Activated T-helper 1 cell treated with anti-CD3 and anti-CD28 coated beads, Interleukin-12 subunit alpha, Interleukin-12 subunit beta, Interleukin-2, Interleukin-4 antibody, amounts not matched to agents 30 ng/mL and 10 ng/mL and 1 ng/mL, durations not matched to agents 14 hours and 24 hours and 36 hours (primary cell): ENCODE measurements around the gene OTOP2. TPM values are rescaled to one million over a fixed set of nuclear protein-coding genes. Genes with fewer than 3 reads are reported as not detected.

Source experiments
- DNase-seq: peaks from one replicate; pipeline ENCODE4 v3.0.0; 2021; ENCODE audit warnings: low spot score
- H3K27ac Mint-ChIP-seq: one replicate; pipeline ENCODE4 v1.8.0; 2021; ENCODE audit warnings: mild to moderate bottlenecking, mixed read lengths
- H3K27me3 Mint-ChIP-seq: one replicate; pipeline ENCODE4 v1.8.0; 2022; ENCODE audit warnings: mild to moderate bottlenecking, moderate library complexity, mixed read lengths; ENCODE audit not compliant: insufficient read depth
- H3K36me3 Mint-ChIP-seq: one replicate; pipeline ENCODE4 v1.8.0; 2021; ENCODE audit warnings: low read depth, mixed read lengths
- H3K4me1 Mint-ChIP-seq: one replicate; pipeline ENCODE4 v1.8.0; 2021; ENCODE audit warnings: low read depth, mixed read lengths
- H3K4me3 Mint-ChIP-seq: one replicate; pipeline ENCODE4 v1.8.0; 2021; ENCODE audit warnings: mild to moderate bottlenecking, moderate library complexity, mixed read lengths
- H3K9me3 Mint-ChIP-seq: one replicate; pipeline ENCODE4 v1.8.0; 2021; ENCODE audit warnings: mixed read lengths
- intact Hi-C: fragments of 100-400 bp; cut with micrococcal nuclease; formaldehyde crosslinking; loops from one replicate; pipeline ENCODE4 v1.15.1; 2024
- total RNA-seq: library from RNA; stranded (reverse); gene quantifications from 2 replicates; pipeline ENCODE4 v1.2.3, GENCODE V29; 2022

OTOP2 gene
- total RNA-seq, 1 donor from 2014 or later, result not detected

DNA sequence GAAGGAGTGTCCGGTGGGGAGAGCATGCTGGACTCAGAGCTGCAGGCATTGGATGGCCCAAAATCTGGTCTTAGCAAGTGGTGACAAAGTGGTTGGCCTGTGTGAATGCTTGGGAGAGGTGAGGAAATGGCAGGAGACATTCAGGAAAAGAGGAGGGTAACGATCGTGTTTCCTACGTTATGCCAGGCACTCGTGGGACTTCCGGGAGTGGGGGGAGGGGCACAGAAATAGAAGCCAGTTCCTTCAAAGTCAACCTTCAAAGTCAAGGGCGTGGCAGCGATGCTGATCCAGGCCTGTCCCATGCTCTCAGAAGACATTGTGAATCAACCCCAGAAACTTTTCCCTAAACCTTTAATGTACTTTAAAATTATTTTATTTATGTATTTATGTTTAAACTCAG is 15.5 kb downstream of the OTOP2 start:
- H3K27ac Mint-ChIP-seq, result no peak overlapping the region
- H3K27me3 Mint-ChIP-seq, result peaks cover 34% of the 10 kb centered on the region
- DNase-seq, result no peak
- no peaks in the 10 kb centered on the region for H3K4me1 Mint-ChIP-seq
- H3K4me3 Mint-ChIP-seq, result no peak overlapping the region
- H3K36me3 Mint-ChIP-seq, result no peaks in the 10 kb centered on the region
- intact Hi-C loops, result no loop called here
- no peaks in the 10 kb centered on the region for H3K9me3 Mint-ChIP-seq

DNA sequence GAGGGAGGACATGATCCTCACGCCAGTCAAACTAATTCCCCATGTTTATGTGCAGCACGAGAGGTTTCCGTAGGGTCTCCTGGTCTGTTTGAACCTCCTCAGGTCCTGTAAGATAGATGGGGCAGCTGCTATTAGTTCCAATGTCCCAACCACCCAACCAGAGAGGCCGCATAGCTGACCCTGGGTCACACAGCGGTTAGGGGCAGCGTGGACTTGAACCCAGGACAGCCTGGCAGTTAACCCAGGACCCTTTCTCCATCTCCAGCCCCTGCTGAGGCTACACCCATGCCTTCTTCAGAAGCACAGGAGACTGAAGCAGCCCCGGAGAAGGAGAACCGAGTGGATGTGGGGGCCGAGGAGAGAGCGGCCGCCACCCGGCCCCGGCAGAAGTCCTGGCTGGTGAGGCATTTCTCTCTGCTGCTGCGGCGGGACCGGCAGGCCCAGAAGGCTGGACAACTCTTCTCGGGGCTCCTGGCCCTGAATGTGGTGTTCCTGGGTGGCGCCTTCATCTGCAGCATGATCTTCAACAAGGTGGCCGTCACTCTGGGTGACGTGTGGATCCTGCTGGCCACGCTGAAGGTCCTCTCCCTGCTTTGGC is 17.2 kb downstream of the OTOP2 start:
- Mint-ChIP-seq H3K4me3 (no peak overlapping the region), H3K27ac (no peak overlapping the region), H3K27me3 (peaks cover 37% of the 10 kb centered on the region), H3K9me3 (no peaks in the 10 kb centered on the region), H3K36me3 (no peaks in the 10 kb centered on the region), H3K4me1 (no peaks in the 10 kb centered on the region)
- intact Hi-C loops, result no loop called here
- no peak for DNase-seq

DNA sequence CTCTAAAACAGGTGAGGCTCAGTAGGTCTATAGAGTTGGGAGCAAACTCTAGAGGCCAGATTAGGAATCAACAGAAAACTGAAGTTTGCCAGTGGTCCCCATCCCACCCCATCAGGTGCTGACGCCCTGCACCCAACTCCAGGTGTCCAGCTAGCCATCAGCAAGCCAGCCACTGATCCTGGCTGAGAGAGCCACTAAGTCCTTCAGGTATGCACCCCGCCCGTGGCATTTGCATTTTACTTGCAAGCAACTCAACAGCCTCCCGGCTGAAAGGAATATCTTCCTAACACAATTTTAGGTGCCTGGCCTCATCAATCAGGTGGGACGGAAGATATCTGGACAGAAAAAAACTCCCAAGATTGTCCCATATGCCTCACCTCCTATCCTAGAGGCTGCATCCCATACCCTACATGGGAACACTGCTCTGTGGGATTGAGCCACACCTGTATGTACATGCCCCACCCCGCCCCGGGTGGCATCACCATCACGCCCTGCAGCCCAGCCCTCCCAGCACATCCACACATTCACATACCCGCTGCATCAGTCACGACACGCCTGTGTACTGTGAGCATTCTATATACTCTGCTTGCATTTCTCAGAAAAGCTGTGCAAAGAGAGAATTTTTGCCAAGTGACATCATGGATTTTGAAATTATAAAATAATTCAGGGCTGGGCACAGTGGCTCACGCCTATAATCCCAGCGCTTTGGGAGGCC is 19.9 kb downstream of the OTOP2 start:
- no peak for DNase-seq
- peaks cover 16% of the 10 kb centered on the region for H3K27me3 Mint-ChIP-seq
- intact Hi-C loops, result no loop called here
- H3K9me3 Mint-ChIP-seq, result no peaks in the 10 kb centered on the region
- no peaks in the 10 kb centered on the region for H3K4me1 Mint-ChIP-seq
- no peak overlapping the region for H3K4me3 Mint-ChIP-seq
- no peak overlapping the region for H3K27ac Mint-ChIP-seq
- no peaks in the 10 kb centered on the region for H3K36me3 Mint-ChIP-seq

DNA sequence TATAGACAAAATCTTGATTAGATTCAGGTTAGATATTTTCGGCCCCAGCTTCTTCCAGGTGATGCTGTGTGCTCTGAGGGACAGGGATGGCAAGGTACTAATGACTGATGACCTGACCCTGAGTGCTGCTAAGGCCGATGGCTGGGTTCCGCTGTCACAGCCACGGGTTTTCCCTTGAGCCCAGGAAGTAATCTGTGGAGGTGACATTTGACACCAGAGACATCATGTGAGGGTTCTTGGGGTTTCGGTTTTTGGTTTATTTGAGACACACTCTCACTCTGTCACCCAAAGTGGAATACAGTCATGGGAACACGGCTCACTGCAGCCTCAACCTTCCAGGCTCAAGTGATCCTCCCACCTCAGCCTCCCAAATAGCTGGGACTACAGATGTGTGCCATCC is 21.5 kb downstream of the OTOP2 start:
- Mint-ChIP-seq H3K4me1 (no peaks in the 10 kb centered on the region), H3K27ac (no peak overlapping the region), H3K36me3 (no peaks in the 10 kb centered on the region), H3K27me3 (peaks cover 14% of the 10 kb centered on the region), H3K4me3 (no peak overlapping the region), H3K9me3 (no peaks in the 10 kb centered on the region)
- no peak for DNase-seq
- intact Hi-C loops, result no loop called here

DNA sequence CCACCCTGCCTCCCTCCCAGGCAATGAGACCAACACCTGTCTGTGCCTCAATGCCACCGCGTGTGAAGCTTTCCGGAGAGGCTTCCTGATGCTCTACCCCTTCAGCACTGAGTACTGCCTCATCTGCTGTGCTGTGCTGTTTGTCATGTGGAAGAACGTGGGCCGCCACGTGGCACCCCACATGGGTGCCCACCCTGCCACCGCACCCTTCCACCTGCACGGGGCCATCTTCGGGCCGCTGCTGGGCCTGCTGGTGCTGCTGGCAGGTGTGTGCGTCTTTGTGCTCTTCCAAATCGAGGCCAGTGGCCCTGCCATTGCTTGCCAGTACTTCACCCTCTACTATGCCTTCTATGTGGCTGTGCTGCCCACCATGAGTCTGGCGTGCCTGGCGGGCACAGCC is 22.6 kb downstream of the OTOP2 start:
- intact Hi-C loops, result no loop called here
- Mint-ChIP-seq H3K9me3 (no peaks in the 10 kb centered on the region), H3K27ac (no peak overlapping the region), H3K4me3 (no peak overlapping the region), H3K36me3 (no peaks in the 10 kb centered on the region), H3K27me3 (peaks cover 14% of the 10 kb centered on the region), H3K4me1 (no peaks in the 10 kb centered on the region)
- no peak for DNase-seq

DNA sequence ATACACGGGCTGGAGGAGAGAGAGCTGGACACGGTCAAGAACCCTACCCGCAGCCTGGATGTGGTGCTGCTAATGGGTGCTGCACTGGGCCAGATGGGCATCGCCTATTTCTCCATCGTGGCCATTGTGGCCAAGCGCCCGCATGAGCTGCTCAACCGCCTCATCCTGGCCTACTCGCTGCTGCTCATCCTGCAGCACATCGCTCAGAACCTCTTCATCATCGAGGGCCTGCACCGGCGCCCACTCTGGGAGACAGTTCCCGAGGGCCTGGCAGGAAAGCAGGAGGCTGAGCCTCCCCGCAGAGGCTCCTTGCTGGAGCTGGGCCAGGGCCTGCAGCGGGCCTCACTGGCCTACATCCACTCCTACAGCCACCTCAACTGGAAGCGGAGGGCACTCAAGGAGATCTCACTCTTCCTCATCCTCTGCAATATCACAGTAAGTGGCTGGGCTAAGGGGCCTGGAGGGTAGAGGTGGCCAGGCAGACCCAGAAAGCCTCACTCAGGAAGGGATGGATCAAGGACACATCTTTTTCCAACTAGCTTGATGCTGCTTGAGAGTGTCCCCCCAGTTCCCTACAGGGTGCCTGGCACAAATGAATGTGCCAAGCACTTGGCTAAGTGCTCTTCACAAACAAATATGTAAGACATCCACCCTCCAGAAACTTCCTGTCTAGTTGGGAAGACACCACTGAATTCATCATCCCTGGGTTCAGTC is 23.1 kb downstream of the OTOP2 start:
- Mint-ChIP-seq H3K9me3 (no peaks in the 10 kb centered on the region), H3K27ac (no peak overlapping the region), H3K4me3 (no peak overlapping the region), H3K36me3 (no peaks in the 10 kb centered on the region), H3K4me1 (no peaks in the 10 kb centered on the region), H3K27me3 (peaks cover 9% of the 10 kb centered on the region)
- no peak for DNase-seq
- intact Hi-C loops, result no loop called here

DNA sequence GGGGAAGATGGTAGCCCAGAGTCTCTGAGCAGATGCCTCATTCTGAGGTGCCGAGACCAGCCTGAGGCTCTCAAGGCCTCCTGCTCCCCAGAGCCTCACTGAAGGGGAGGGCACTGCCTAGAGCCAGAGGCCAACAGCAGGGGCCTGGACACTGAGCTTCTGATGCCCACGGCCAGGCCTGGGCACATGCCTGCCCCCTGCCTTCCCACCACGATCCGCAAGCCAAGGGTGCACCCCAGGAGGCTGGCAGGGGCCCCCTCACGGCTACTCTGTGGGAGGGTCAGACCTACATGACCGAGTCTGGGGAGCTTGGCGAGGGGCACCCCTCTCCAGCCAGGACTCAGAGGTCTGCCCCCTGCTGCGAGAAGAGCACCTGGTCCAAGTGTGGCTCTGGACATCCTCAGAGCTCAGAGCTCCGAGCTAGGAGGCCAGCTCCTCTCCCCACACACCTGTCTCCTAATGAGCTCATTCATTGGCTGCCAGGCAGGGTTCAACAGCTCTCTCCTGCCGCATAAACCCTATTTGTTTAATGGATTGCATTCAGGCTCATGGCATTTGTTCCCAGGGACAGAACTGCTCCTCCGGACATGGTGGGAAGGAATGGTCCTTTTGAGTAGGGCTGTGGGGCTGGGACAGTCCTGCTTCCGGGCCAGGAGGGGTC is 25.5 kb downstream of the OTOP2 start:
- DNase-seq, result no peak
- Mint-ChIP-seq H3K4me3 (no peak overlapping the region), H3K36me3 (no peaks in the 10 kb centered on the region), H3K9me3 (no peaks in the 10 kb centered on the region), H3K27me3 (peaks cover 7% of the 10 kb centered on the region), H3K27ac (no peak overlapping the region), H3K4me1 (no peaks in the 10 kb centered on the region)
- intact Hi-C loops, result no loop called here

DNA sequence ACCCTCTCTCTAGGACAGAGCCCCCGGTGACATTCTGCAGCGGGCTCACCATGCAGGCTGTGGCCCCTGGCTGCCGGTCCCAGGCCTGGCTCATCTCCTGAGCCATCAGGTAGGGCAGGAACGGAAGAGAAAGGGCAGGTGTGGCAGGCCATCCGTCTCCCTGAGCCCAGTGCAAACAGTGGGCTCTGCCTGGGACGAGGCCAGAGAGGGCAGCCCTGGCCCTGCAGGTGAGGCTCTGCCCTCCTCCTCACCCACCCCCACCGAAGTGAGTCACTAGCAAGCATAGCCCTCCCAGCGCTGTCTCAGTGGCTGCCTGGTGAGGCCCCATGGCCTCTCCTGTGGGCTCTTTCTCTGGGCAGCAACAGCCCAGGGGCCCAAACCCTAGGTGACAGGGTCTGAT is 26.1 kb downstream of the OTOP2 start:
- Mint-ChIP-seq H3K9me3 (no peaks in the 10 kb centered on the region), H3K27me3 (peaks cover 4% of the 10 kb centered on the region), H3K27ac (no peak overlapping the region), H3K36me3 (no peaks in the 10 kb centered on the region), H3K4me1 (no peaks in the 10 kb centered on the region), H3K4me3 (no peak overlapping the region)
- intact Hi-C loops, result no loop called here
- no peak for DNase-seq

DNA sequence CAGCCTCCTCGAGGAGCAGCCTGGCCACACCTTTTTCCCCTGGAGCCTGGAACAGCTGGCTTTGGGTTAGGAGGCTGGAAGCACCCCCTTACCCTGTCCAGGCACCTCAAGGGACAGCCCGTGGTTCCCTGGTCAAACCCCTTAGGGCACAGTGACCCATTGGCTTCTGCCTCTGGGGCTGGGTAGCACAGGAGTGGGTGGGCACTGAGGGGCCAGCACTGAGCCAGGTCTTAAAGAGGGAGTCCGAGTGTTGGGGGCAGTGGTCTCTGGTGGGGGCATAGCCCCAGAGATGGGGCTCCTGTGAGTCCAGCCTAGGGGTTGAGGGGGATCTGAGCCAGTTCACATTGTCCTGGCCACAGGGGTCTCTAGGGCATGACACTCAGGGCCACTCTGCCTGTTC is 27.0 kb downstream of the OTOP2 start:
- no peak for DNase-seq
- intact Hi-C loops, result no loop called here
- no peaks in the 10 kb centered on the region for H3K9me3 Mint-ChIP-seq
- H3K36me3 Mint-ChIP-seq, result no peaks in the 10 kb centered on the region
- no peaks in the 10 kb centered on the region for H3K27me3 Mint-ChIP-seq
- no peaks in the 10 kb centered on the region for H3K4me1 Mint-ChIP-seq
- no peak overlapping the region for H3K27ac Mint-ChIP-seq
- no peak overlapping the region for H3K4me3 Mint-ChIP-seq

DNA sequence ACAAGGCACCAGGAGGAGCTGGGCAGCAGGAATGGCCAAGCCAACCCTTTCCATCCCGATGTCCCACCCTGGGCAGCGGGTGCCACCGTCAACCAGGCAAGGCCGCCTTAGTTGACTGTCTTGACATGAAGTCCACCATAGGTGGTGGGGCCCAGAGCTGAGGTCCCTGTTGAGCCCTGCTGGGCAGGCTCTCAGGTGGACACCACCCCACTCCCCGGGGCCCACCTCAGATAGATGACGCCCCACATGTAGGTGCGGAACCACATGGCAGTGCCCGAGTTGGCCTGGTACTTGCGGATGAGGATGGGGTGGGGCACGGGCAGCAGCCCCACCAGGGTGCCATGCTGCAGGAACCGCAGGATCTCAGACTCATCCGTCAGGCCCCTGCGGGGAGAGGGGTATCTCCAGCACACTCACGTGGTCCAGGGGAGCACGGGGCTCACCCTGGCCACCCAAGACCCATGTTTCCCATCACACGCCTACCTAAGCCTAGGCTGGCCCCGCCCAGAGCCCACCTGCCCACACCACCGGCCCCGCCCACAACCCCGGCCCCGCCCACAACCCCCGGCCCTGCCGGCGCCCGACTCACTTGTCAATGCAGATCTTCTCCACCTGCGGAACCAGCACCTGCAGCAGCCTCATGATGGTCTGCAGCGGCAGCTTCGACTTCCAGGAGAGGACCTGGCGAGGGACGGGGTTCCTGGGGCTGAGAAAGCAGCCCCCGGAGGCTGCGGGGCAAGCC is 27.8 kb downstream of the OTOP2 start:
- Mint-ChIP-seq H3K27me3 (peaks cover 1% of the 10 kb centered on the region), H3K9me3 (no peaks in the 10 kb centered on the region)

DNA sequence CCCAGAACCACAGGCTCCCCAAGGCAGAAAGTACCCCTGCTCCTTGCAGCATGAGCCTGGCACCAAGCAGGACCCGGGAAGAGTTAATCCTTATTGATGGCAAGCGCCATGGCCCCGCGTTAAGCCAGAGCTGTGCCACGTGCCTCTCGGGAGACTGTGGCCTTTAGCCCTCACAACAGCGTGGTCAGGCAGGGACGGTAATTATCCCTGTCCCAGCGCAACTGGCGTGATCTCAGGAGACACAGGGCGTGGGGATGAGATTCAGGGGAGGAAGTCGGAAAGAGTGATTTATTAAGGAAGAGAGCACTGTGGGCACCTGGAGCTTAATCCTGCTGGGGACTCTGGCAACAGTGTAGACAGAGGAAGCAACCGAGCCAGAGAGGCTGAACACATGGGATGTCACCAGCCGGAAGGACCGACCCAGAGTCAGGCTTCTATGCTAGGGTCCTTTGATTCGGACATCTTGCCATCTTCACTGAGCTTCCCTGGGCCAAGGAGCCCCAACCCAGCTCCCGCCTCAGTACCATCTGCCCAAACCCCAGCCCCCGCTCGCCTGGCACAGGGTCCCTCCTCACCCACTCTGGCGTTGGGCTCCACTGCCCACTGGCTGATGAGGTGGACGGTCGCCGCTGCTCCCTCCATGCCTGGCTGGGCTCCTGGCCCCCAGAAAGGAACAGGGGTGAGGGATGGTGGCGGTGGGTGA is 28.5 kb downstream of the OTOP2 start:
- no peaks in the 10 kb centered on the region for H3K9me3 Mint-ChIP-seq
- intact Hi-C loops, result no loop called here
- no peak overlapping the region for H3K4me3 Mint-ChIP-seq
- H3K36me3 Mint-ChIP-seq, result no peaks in the 10 kb centered on the region
- H3K27ac Mint-ChIP-seq, result no peak overlapping the region
- H3K27me3 Mint-ChIP-seq, result peaks cover 3% of the 10 kb centered on the region
- H3K4me1 Mint-ChIP-seq, result no peaks in the 10 kb centered on the region
- DNase-seq, result no peak

More for the DNA sequence above, 27.8 kb downstream of the OTOP2 start:
- Mint-ChIP-seq H3K36me3 (no peaks in the 10 kb centered on the region), H3K27ac (no peak overlapping the region), H3K4me3 (no peak overlapping the region), H3K4me1 (no peaks in the 10 kb centered on the region)
- DNase-seq, result no peak
- intact Hi-C loops, result no loop called here

DNA sequence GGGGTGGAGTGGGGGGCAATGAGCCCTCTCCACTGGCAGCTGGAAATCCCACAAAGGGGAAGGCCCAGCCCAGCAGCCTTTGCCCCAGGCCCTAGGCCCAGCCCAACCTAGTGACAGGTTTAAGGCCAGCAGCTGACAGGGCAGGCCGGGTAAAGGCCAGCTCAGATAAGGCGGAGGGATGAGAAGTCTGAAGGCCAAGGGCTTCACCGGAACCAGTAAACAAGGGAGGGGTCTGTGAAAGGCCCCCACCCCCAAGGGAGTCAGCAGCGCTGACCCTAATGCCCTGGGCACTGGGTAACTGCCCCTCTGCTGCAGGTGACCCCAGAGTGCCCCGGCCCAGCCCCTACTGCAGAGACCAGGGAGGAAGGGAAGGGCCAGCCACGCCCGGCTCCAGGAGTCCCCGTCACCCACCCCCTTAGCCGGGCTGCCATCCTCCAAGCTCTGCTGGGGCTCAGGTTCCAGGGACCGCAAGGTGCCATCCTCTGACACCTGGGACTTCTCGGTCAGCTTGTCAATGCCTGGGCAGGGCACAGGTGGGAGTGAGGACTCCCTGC is 29.1 kb downstream of the OTOP2 start:
- no peaks in the 10 kb centered on the region for H3K36me3 Mint-ChIP-seq
- H3K27ac Mint-ChIP-seq, result no peak overlapping the region
- no peak overlapping the region for H3K4me3 Mint-ChIP-seq
- peaks cover 7% of the 10 kb centered on the region for H3K27me3 Mint-ChIP-seq
- H3K9me3 Mint-ChIP-seq, result no peaks in the 10 kb centered on the region
- intact Hi-C loops, result no loop called here
- no peak for DNase-seq
- H3K4me1 Mint-ChIP-seq, result no peaks in the 10 kb centered on the region
